SK-N-SH (cell line): ENCODE measurements around the gene MUC12. TPM values are rescaled to one million over a fixed set of nuclear protein-coding genes. Genes with fewer than 3 reads are reported as not detected.

Experiments
- CTCF ChIA-PET: fragments of 300-600, 350-600 bp; formaldehyde crosslinking; extraction: SDS; loops from one replicate; lab custom pipeline; 2021; lab: Yijun Ruan, JAX
- POLR2A ChIA-PET: fragments of 350-600 bp; sonication (Branson Sonifier 250); formaldehyde crosslinking; extraction: SDS; loops from one replicate; lab custom pipeline; 2020; ENCODE audit warnings: antibody characterized with exemption, inconsistent platforms; lab: Yijun Ruan, JAX
- DNase-seq: peaks from one replicate; pipeline ENCODE4 v3.0.0; 2012
- H2AFZ ChIP-seq: fragments of 200-600 bp; sonication (generic); 2 replicates; pipeline ENCODE4 v1.8.1; 2016; ENCODE audit warnings: antibody characterized with exemption, mild to moderate bottlenecking, low read depth
- H3F3A ChIP-seq: fragments of 200-600 bp; sonication (generic); replicated peaks from 2 replicates; pipeline ENCODE3; 2016; ENCODE audit warnings: antibody characterized with exemption, mild to moderate bottlenecking; ENCODE audit not compliant: insufficient read depth
- H3K27ac ChIP-seq, 2 experiments: fragments of 200-500 bp in 1 of 2; fragments of 200-600 bp in 1 of 2; sonication (Bioruptor generic) in 1 of 2; sonication (generic), shearing (Covaris generic) in 1 of 2; 2 replicates each; pipeline versions ENCODE4 v1.5.1 to v1.6.1; 2014 to 2016; ENCODE audit warnings: low read depth in 2 of 2, inconsistent platforms in 1 of 2, low read length in 1 of 2, mild to moderate bottlenecking in 1 of 2, mixed read lengths in 1 of 2
- H3K27me3 ChIP-seq: fragments of 200-600 bp; sonication (generic), shearing (Covaris generic); 2 replicates; pipeline ENCODE4 v1.6.1; 2016; ENCODE audit warnings: mixed run types; ENCODE audit not compliant: insufficient read depth
- H3K36me3 ChIP-seq, 2 experiments: fragments of 200-500 bp in 1 of 2; fragments of 200-600 bp in 1 of 2; sonication (Bioruptor generic) in 1 of 2; sonication (generic) in 1 of 2; replicated peaks in 1 of 2; 2 replicates each; pipeline versions ENCODE3 to v1.5.1; 2014 to 2016; ENCODE audit warnings: low read length in 1 of 2, mild to moderate bottlenecking in 1 of 2; ENCODE audit not compliant: insufficient read depth in 2 of 2, control insufficient read depth in 1 of 2
- H3K4me1 ChIP-seq, 2 experiments: fragments of 200-500 bp in 1 of 2; fragments of 200-600 bp in 1 of 2; sonication (Bioruptor generic) in 1 of 2; sonication (generic), shearing (Covaris generic) in 1 of 2; 2 replicates each; pipeline versions ENCODE4 v1.5.1 to v1.6.1; 2014 to 2016; ENCODE audit warnings: low read depth in 1 of 2, low read length in 1 of 2, mixed run types in 1 of 2; ENCODE audit not compliant: insufficient read depth in 2 of 2, control insufficient read depth in 1 of 2
- H3K4me2 ChIP-seq: fragments of 200-600 bp; sonication (generic), shearing (Covaris generic); 2 replicates; pipeline ENCODE4 v1.6.1; 2017; ENCODE audit warnings: mixed run types
- H3K4me3 ChIP-seq, 2 experiments: fragments of 200-500 bp in 1 of 2; fragments of 200-600 bp in 1 of 2; sonication (Bioruptor generic) in 1 of 2; sonication (generic), shearing (Covaris generic) in 1 of 2; 2 replicates each; pipeline versions ENCODE4 v1.5.1 to v1.8.1; 2014 to 2016; ENCODE audit warnings: low read depth in 2 of 2, inconsistent platforms in 1 of 2, low read length in 1 of 2, mild to moderate bottlenecking in 1 of 2, mixed read lengths in 1 of 2, moderate library complexity in 1 of 2
- H3K79me2 ChIP-seq: fragments of 200-600 bp; sonication (generic); 2 replicates; pipeline ENCODE4 v1.8.1; 2017; ENCODE audit warnings: mild to moderate bottlenecking; ENCODE audit not compliant: insufficient read depth
- H3K9ac ChIP-seq: fragments of 200-600 bp; sonication (generic); 2 replicates; pipeline ENCODE4 v1.6.1; 2017; ENCODE audit warnings: mixed run types
- H3K9me2 ChIP-seq: fragments of 200-600 bp; sonication (generic); 2 replicates; pipeline ENCODE4 v1.6.1; 2017; ENCODE audit warnings: mixed run types
- H3K9me3 ChIP-seq: fragments of 200-600 bp; sonication (generic); 2 replicates; pipeline ENCODE4 v1.6.1; 2017; ENCODE audit warnings: mixed run types, mild to moderate bottlenecking, moderate library complexity
- H4K20me1 ChIP-seq: fragments of 200-600 bp; sonication (generic); 2 replicates; pipeline ENCODE4 v1.6.1; 2017; ENCODE audit warnings: mild to moderate bottlenecking, mixed run types; ENCODE audit not compliant: insufficient read depth
- EZH2phosphoT487 ChIP-seq: fragments of 200-600 bp; sonication (generic); IDR thresholded peaks from 2 replicates; pipeline ENCODE4 v1.6.1; 2017; ENCODE audit warnings: low read depth, mixed run types, mild to moderate bottlenecking, antibody characterized with exemption, moderate library complexity, borderline replicate concordance
- FOSL2 ChIP-seq: IDR thresholded peaks from 2 replicates; pipeline ENCODE4 v1.4.0; 2012; ENCODE audit warnings: low read depth, mild to moderate bottlenecking, moderate library complexity, borderline replicate concordance
- GATA2 ChIP-seq: sonication (generic); formaldehyde crosslinking; IDR thresholded peaks from 2 replicates; pipeline ENCODE4 v1.5.0; 2020; ENCODE audit warnings: mild to moderate bottlenecking, missing genetic modification reagents
- IRF3 ChIP-seq: fragments of 150-350 bp; IDR thresholded peaks from 2 replicates; pipeline ENCODE4 v1.6.1; 2016; ENCODE audit warnings: mild to moderate bottlenecking, low read depth, low read length
- JUND ChIP-seq: IDR thresholded peaks from 2 replicates; pipeline ENCODE4 v1.4.0; 2012
- MAX ChIP-seq: IDR thresholded peaks from 2 replicates; pipeline ENCODE4 v1.4.0; 2012; ENCODE audit warnings: low read depth
- MEF2A ChIP-seq: IDR thresholded peaks from 2 replicates; pipeline ENCODE4 v1.4.0; 2012; ENCODE audit warnings: low read depth, borderline replicate concordance
- MXI1 ChIP-seq: IDR thresholded peaks from 2 replicates; pipeline ENCODE4 v1.6.1; 2012; ENCODE audit warnings: mild to moderate bottlenecking, low read depth, low read length, improper control_type of control experiment
- PBX3 ChIP-seq: IDR thresholded peaks from 2 replicates; pipeline ENCODE4; 2012
- POLR2AphosphoS5 ChIP-seq: IDR thresholded peaks from 2 replicates; pipeline ENCODE4 v1.6.1; 2012; ENCODE audit warnings: low read depth, low read length
- RXRA ChIP-seq: IDR thresholded peaks from 2 replicates; pipeline ENCODE4 v1.4.0; 2012; ENCODE audit warnings: low read depth, mild to moderate bottlenecking, borderline replicate concordance
- SIN3A ChIP-seq: IDR thresholded peaks from 2 replicates; pipeline ENCODE4 v1.6.1; 2012; ENCODE audit warnings: low read depth, mild to moderate bottlenecking, low read length, moderate library complexity, borderline replicate concordance
- TAF1 ChIP-seq: IDR thresholded peaks from 2 replicates; pipeline ENCODE4 v1.6.1; 2012; ENCODE audit warnings: low read depth, mild to moderate bottlenecking, low read length, moderate library complexity, borderline replicate concordance
- TCF12 ChIP-seq: IDR thresholded peaks from 2 replicates; pipeline ENCODE4 v1.4.0; 2012
- USF2 ChIP-seq: fragments of 150-350 bp; IDR thresholded peaks from 2 replicates; pipeline ENCODE4 v1.6.1; 2017; ENCODE audit warnings: antibody characterized with exemption, low read length, low read depth, borderline replicate concordance
- YY1 ChIP-seq: IDR thresholded peaks from 2 replicates; pipeline ENCODE4 v1.4.0; 2012; ENCODE audit warnings: low read depth, mild to moderate bottlenecking
- ZBTB33 ChIP-seq: IDR thresholded peaks from 2 replicates; pipeline ENCODE4 v1.4.0; 2012; ENCODE audit warnings: low read depth, borderline replicate concordance
- WGBS: methylation state at CpG from one replicate; pipeline ENCODE4 v1.1.6; 2017; ENCODE audit warnings: low lambda C conversion rate; 5-methylcytosine and 5-hydroxymethylcytosine counted together
- polyA plus RNA-seq, 3 experiments: library from polyadenylated mRNA; depleted of rRNA; stranded (reverse); fragments of >200 nt; gene quantifications; 2 replicates each; pipeline ENCODE4 v1.2.3, GENCODE V29; 2012

MUC12 gene
- polyA plus RNA-seq, 1 of the 3 experiments (the other 2 are of a cell fraction): not detected

- 81% methylated on average over 6 of the region's 8 CpGs for WGBS
- no peak for DNase-seq
- no peaks in the 10 kb centered on the region for H3K9me2 ChIP-seq
- H3K4me3 ChIP-seq: no peak overlapping the region
- no peak overlapping the region for H3K4me2 ChIP-seq
- no peaks in the 10 kb centered on the region for H3K79me2 ChIP-seq
- H3F3A ChIP-seq: no peaks in the 10 kb centered on the region
- no peaks in the 10 kb centered on the region for H3K9me3 ChIP-seq
- TF ChIP-seq YY1 (no peak), RXRA (no peak), MAX (no peak), SIN3A (no peak), ZBTB33 (no peak), GATA2 (CRISPR knock-in tag) (no peak), TAF1 (no peak), MEF2A (no peak), PBX3 (no peak), EZH2phosphoT487 (no peak), FOSL2 (no peak), JUND (no peak), POLR2AphosphoS5 (no peak), TCF12 (no peak), USF2 (no peak), MXI1 (no peak), IRF3 (no peak)
- no peaks in the 10 kb centered on the region for H4K20me1 ChIP-seq
- no peak overlapping the region for H3K27ac ChIP-seq
- H3K27me3 ChIP-seq: peaks cover 21% of the 10 kb centered on the region; the same call in 1 of the 2 replicates
- no peaks in the 10 kb centered on the region for H3K36me3 ChIP-seq
- no peak overlapping the region for H2AFZ ChIP-seq
- ChIA-PET POLR2A (no interaction called here), CTCF (interaction anchor here (0.6 to 1.0 kb wide), 4 partner anchors 44 to 62 kb away, joined by 3 read pairs; no protein-coding TSS in a partner anchor)
- no peak overlapping the region for H3K9ac ChIP-seq
- H3K4me1 ChIP-seq: peaks cover 4% of the 10 kb centered on the region in 2 experiments; a peak in 2 of 4 replicates
Observed at GRCh38 chr7:101015626-101016025, 46.3 kb downstream of the MUC12 start.
